ENCODE data around the gene ATXN7. TPM values are rescaled to one million over a fixed set of nuclear protein-coding genes. Genes with fewer than 3 reads are reported as not detected.

Gene ATXN7
- polyA plus RNA-seq, 1 donor from 2014 or later = 6.7 TPM

- no peaks in the 10 kb centered on the region for H3K27me3 ChIP-seq (ENCODE audit: insufficient read depth, low read depth, low read length)
- TF ChIP-seq EP300 (conservative IDR thresholded peaks at IDR 0.05; ENCODE audit: poor library complexity, severe bottlenecking) (no peak), POLR2AphosphoS5 (IDR thresholded peaks at IDR 0.05) (no peak), TAF1 (IDR thresholded peaks at IDR 0.05; ENCODE audit: low read depth) (no peak), CTCF (IDR thresholded peaks at IDR 0.05; ENCODE audit: poor library complexity, severe bottlenecking) (no peak), REST (IDR thresholded peaks at IDR 0.05; ENCODE audit: borderline replicate concordance) (no peak), SMC3 (conservative IDR thresholded peaks at IDR 0.05; ENCODE audit: poor library complexity) (no peak), RAD21 (conservative IDR thresholded peaks at IDR 0.05) (no peak), EZH2 (IDR thresholded peaks at IDR 0.05; ENCODE audit: borderline replicate concordance, insufficient read depth, low read length, poor library complexity, severe bottlenecking) (no peak), MXI1 (conservative IDR thresholded peaks at IDR 0.05; ENCODE audit: poor library complexity, severe bottlenecking) (no peak)
- H3K9me2 ChIP-seq (ENCODE audit: insufficient read depth, low read length) = no peaks in the 10 kb centered on the region
- no peaks in the 10 kb centered on the region for H3K9me3 ChIP-seq (ENCODE audit: low read length)
- H2AFZ ChIP-seq (ENCODE audit: low read depth, low read length) = no peak overlapping the region
- H3K79me2 ChIP-seq (replicated peaks; ENCODE audit: insufficient read depth, low read length) = peaks cover 28% of the 10 kb centered on the region
- no peaks in the 10 kb centered on the region for H3F3A ChIP-seq (ENCODE audit: insufficient read depth, low read length, poor library complexity, severe bottlenecking)
- H3K27ac ChIP-seq (ENCODE audit: low read length) = no peak overlapping the region
- no peaks in the 10 kb centered on the region for H4K20me1 ChIP-seq (ENCODE audit: insufficient read depth)
- H3K36me3 ChIP-seq (ENCODE audit: insufficient read depth, low read length) = no peaks in the 10 kb centered on the region
- no peak overlapping the region for H3K9ac ChIP-seq (ENCODE audit: low read length)
- no peak overlapping the region for H3K4me3 ChIP-seq (ENCODE audit: low read length)
- H3K4me2 ChIP-seq (ENCODE audit: low read length) = no peak overlapping the region
Observed at GRCh38 chr3:63870615-63871005, 6.9 kb downstream of the ATXN7 start.

- H3K4me2 ChIP-seq (ENCODE audit: low read length) = no peak overlapping the region
- no peak overlapping the region for H3K27ac ChIP-seq (ENCODE audit: low read length)
Observed at GRCh38 chr3:63872135-63872924, 8.7 kb downstream of the ATXN7 start.

More at GRCh38 chr3:63872135-63872924, 8.7 kb downstream of the ATXN7 start:
- Histone ChIP-seq H3F3A (ENCODE audit: insufficient read depth, low read length, poor library complexity, severe bottlenecking) (no peaks in the 10 kb centered on the region), H3K36me3 (ENCODE audit: insufficient read depth, low read length) (no peaks in the 10 kb centered on the region), H2AFZ (ENCODE audit: low read depth, low read length) (no peak overlapping the region), H4K20me1 (ENCODE audit: insufficient read depth) (no peaks in the 10 kb centered on the region), H3K9me2 (ENCODE audit: insufficient read depth, low read length) (no peaks in the 10 kb centered on the region), H3K27me3 (ENCODE audit: insufficient read depth, low read depth, low read length) (no peaks in the 10 kb centered on the region), H3K4me3 (ENCODE audit: low read length) (no peak overlapping the region), H3K9ac (ENCODE audit: low read length) (no peak overlapping the region), H3K9me3 (ENCODE audit: low read length) (no peaks in the 10 kb centered on the region), H3K79me2 (replicated peaks; ENCODE audit: insufficient read depth, low read length) (peaks cover 20% of the 10 kb centered on the region)
- TF ChIP-seq POLR2AphosphoS5 (IDR thresholded peaks at IDR 0.05) (no peak), EZH2 (IDR thresholded peaks at IDR 0.05; ENCODE audit: borderline replicate concordance, insufficient read depth, low read length, poor library complexity, severe bottlenecking) (no peak), TAF1 (IDR thresholded peaks at IDR 0.05; ENCODE audit: low read depth) (no peak)
